Liver (tissue), 9 donors: ENCODE data around the gene PHF21B. TPM values are rescaled to one million over a fixed set of nuclear protein-coding genes. Genes with fewer than 3 reads are reported as not detected.

Experiments used
- DNase-seq: peaks from one replicate; pipeline ENCODE4 v3.0.0-alpha.2; 2017; ENCODE audit warnings: low spot score
- H3K27ac ChIP-seq, 2 donors: one replicate each; pipeline ENCODE4 v1.7.0; 2013; ENCODE audit warnings: inconsistent platforms in 2 of 2, low read length in 2 of 2, control low read depth in 1 of 2, low read depth in 1 of 2, mild to moderate bottlenecking in 1 of 2
- H3K27me3 ChIP-seq, 4 donors: one replicate each; pipeline versions ENCODE4 v1.6.1 to v1.7.0; 2013; ENCODE audit warnings: low read length in 3 of 4, inconsistent platforms in 1 of 4, mild to moderate bottlenecking in 1 of 4, moderate library complexity in 1 of 4; ENCODE audit not compliant: control insufficient read depth in 4 of 4, insufficient read depth in 4 of 4
- H3K36me3 ChIP-seq, 4 donors: one replicate each; pipeline versions ENCODE4 v1.6.1 to v1.7.0; 2013; ENCODE audit warnings: low read length in 3 of 4, mild to moderate bottlenecking in 3 of 4, low read depth in 1 of 4, moderate library complexity in 1 of 4; ENCODE audit not compliant: control insufficient read depth in 4 of 4, insufficient read depth in 3 of 4
- H3K4me1 ChIP-seq, 4 donors: one replicate each; pipeline versions ENCODE4 v1.6.1 to v1.7.0; 2013; ENCODE audit warnings: low read length in 3 of 4, mild to moderate bottlenecking in 3 of 4, moderate library complexity in 1 of 4; ENCODE audit not compliant: control insufficient read depth in 4 of 4, insufficient read depth in 4 of 4
- H3K4me3 ChIP-seq, 3 donors: one replicate each; pipeline versions ENCODE4 v1.6.1 to v1.7.0; 2013; ENCODE audit warnings: low read length in 3 of 3, control low read depth in 1 of 3, low read depth in 1 of 3, mild to moderate bottlenecking in 1 of 3
- H3K9ac ChIP-seq, 2 donors: one replicate each; pipeline ENCODE4 v1.7.0; 2013; ENCODE audit warnings: low read length in 2 of 2, mild to moderate bottlenecking in 2 of 2, moderate library complexity in 2 of 2, control low read depth in 1 of 2, low read depth in 1 of 2
- H3K9me3 ChIP-seq, 4 donors: one replicate each; pipeline versions ENCODE4 v1.6.1 to v1.7.0; 2013; ENCODE audit warnings: low read length in 3 of 4; ENCODE audit not compliant: control insufficient read depth in 4 of 4
- ATF3 ChIP-seq: IDR thresholded peaks from 2 replicates; pipeline ENCODE4 v1.6.1; 2016; ENCODE audit warnings: antibody characterized with exemption
- EGR1 ChIP-seq, 2 donors: IDR thresholded peaks; 2 replicates each; pipeline ENCODE4 v1.6.1; 2016 to 2018; ENCODE audit warnings: antibody characterized with exemption in 2 of 2, low read depth in 2 of 2
- HNF4A ChIP-seq, 2 donors: conservative IDR thresholded peaks; 2 replicates each; pipeline ENCODE4 v1.6.1; 2016; ENCODE audit warnings: antibody characterized with exemption in 2 of 2, mild to moderate bottlenecking in 2 of 2
- HNF4G ChIP-seq: IDR thresholded peaks from 2 replicates; pipeline ENCODE4 v1.6.1; 2016; ENCODE audit warnings: antibody characterized with exemption
- JUND ChIP-seq, 2 donors: IDR thresholded peaks; 2 replicates each; pipeline ENCODE4 v1.6.1; 2016; ENCODE audit warnings: antibody characterized with exemption in 2 of 2
- NR2F2 ChIP-seq: IDR thresholded peaks from 2 replicates; pipeline ENCODE4 v1.6.1; 2016; ENCODE audit warnings: antibody characterized with exemption
- RAD21 ChIP-seq, 2 donors: IDR thresholded peaks; 2 replicates each; pipeline ENCODE4 v1.6.1; 2016; ENCODE audit warnings: antibody characterized with exemption in 2 of 2, mild to moderate bottlenecking in 2 of 2
- REST ChIP-seq: IDR thresholded peaks from 2 replicates; pipeline ENCODE4 v1.6.1; 2016; ENCODE audit warnings: antibody characterized with exemption, mild to moderate bottlenecking
- RXRA ChIP-seq, 2 donors: IDR thresholded peaks; 2 replicates each; pipeline ENCODE4 v1.6.1; 2017 to 2018; ENCODE audit warnings: antibody characterized with exemption in 2 of 2, mild to moderate bottlenecking in 1 of 2
- SP1 ChIP-seq: IDR thresholded peaks from 2 replicates; pipeline ENCODE4 v1.6.1; 2018; ENCODE audit warnings: antibody characterized with exemption, mild to moderate bottlenecking
- TAF1 ChIP-seq: conservative IDR thresholded peaks from 2 replicates; pipeline ENCODE4 v1.6.1; 2016; ENCODE audit warnings: antibody characterized with exemption, mild to moderate bottlenecking
- YY1 ChIP-seq: IDR thresholded peaks from 2 replicates; pipeline ENCODE4 v1.6.1; 2016; ENCODE audit warnings: antibody characterized with exemption, mild to moderate bottlenecking
- ZBTB33 ChIP-seq: IDR thresholded peaks from 2 replicates; pipeline ENCODE4 v1.6.1; 2016; ENCODE audit warnings: antibody characterized with exemption
- WGBS: extraction: QIAGEN DNeasy Blood & Tissue Kit; methylation state at CpG from one replicate; pipeline ENCODE4 v1.1.7; 2013; 5-methylcytosine and 5-hydroxymethylcytosine counted together
- polyA plus RNA-seq, 2 donors: library from polyadenylated mRNA; stranded (reverse) in 1 of 2; unstranded in 1 of 2; fragments of 200-250 nt in 1 of 2; fragments of >200 nt in 1 of 2; fragmentation: Nextera tagmentation in 1 of 2; extraction: Ambion mirVana in 1 of 2; gene quantifications; one replicate each; pipeline versions ENCODE4 v1.2.1 to v1.2.3, GENCODE V29; 2013 to 2015
- total RNA-seq, 2 donors: library from RNA; depleted of rRNA; stranded (reverse); fragments of >200 nt; gene quantifications; one replicate each; pipeline ENCODE4 v1.2.3, GENCODE V29; 2014
- TF ChIP-seq, protein P1 (sequence below): fragments of 150-350 bp; IDR thresholded peaks from 2 replicates; pipeline ENCODE4 v1.5.1; 2017; ENCODE audit warnings: improper control_type of control experiment, low read depth, low read length; ENCODE audit not compliant: missing input control
- TF ChIP-seq, protein P2 (sequence below): IDR thresholded peaks from 2 replicates; pipeline ENCODE4 v1.6.1; 2016; ENCODE audit warnings: antibody characterized with exemption
- donor health status: healthy.
- donor health status: healthy.
- donor health status: healthy.
- donor health status: healthy.
- donor health status: healthy.

PHF21B gene
- total and polyA plus RNA-seq, 4 donors, result not detected

DNA sequence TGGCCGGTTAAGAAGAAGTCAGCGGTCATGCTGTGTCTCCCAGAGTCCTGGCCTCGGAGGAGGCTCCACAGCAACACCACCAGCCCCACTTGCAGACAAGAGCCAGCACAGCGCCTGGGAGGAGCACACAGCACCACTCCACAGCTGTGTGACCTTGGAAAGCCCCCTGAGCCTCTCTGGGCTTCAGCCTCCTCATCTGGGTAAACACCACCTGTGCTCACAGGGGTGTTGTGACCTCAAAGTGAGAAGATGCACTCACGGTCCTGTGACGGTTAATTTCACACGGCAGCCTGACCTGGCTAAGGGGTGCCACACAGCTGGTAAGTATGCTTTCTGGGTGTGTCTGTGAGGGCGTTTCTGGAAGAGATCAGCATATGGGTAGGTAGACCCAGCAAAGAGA lies 54.7 kb downstream of the PHF21B start (continued):
- no peak for TF ChIP-seq REST

DNA sequence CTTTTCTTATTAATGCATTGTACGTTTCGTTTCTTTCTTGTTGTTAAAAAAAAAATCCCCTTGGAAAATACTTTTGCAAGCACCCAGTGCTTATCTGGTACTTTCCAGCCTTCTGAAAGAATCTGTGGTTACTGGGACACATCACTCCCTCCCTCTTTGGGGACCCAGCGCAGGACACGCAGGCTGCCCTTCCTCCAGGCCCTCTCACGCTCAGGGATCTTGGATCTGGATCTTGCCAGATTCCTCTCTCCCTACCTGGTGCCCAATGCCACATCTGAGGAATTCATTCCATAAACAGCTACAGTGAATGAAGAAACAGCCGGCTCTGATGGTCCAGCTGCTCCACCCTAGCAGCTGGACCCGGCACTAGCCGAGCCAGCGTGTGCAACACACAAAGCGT lies 55.7 kb downstream of the PHF21B start:
- TF ChIP-seq NR2F2 (no peak), ATF3 (no peak), ZBTB33 (no peak), TAF1 (no peak), HNF4G (no peak), SP1 (no peak), JUND (IDR thresholded peaks at IDR 0.05) (no peak)
- TF ChIP-seq, protein P1, sequence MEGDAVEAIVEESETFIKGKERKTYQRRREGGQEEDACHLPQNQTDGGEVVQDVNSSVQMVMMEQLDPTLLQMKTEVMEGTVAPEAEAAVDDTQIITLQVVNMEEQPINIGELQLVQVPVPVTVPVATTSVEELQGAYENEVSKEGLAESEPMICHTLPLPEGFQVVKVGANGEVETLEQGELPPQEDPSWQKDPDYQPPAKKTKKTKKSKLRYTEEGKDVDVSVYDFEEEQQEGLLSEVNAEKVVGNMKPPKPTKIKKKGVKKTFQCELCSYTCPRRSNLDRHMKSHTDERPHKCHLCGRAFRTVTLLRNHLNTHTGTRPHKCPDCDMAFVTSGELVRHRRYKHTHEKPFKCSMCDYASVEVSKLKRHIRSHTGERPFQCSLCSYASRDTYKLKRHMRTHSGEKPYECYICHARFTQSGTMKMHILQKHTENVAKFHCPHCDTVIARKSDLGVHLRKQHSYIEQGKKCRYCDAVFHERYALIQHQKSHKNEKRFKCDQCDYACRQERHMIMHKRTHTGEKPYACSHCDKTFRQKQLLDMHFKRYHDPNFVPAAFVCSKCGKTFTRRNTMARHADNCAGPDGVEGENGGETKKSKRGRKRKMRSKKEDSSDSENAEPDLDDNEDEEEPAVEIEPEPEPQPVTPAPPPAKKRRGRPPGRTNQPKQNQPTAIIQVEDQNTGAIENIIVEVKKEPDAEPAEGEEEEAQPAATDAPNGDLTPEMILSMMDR, result no peak
- TF ChIP-seq, protein P2, sequence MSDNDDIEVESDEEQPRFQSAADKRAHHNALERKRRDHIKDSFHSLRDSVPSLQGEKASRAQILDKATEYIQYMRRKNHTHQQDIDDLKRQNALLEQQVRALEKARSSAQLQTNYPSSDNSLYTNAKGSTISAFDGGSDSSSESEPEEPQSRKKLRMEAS, result no peak
- 75% methylated on average over 10 of the region's 10 CpGs for WGBS
- H3K27me3 ChIP-seq, result peaks cover 0 to 3% (median 0%) of the 10 kb centered on the region in 4 donors
- peaks cover 0 to 3% (median 2%) of the 10 kb centered on the region in 4 donors for H3K9me3 ChIP-seq
- no peaks in the 10 kb centered on the region for H3K4me1 ChIP-seq
- DNase-seq, result no peak
- no peak overlapping the region for H3K27ac ChIP-seq
- no peaks in the 10 kb centered on the region for H3K36me3 ChIP-seq
- no peak overlapping the region for H3K9ac ChIP-seq
- no peak overlapping the region for H3K4me3 ChIP-seq

DNA sequence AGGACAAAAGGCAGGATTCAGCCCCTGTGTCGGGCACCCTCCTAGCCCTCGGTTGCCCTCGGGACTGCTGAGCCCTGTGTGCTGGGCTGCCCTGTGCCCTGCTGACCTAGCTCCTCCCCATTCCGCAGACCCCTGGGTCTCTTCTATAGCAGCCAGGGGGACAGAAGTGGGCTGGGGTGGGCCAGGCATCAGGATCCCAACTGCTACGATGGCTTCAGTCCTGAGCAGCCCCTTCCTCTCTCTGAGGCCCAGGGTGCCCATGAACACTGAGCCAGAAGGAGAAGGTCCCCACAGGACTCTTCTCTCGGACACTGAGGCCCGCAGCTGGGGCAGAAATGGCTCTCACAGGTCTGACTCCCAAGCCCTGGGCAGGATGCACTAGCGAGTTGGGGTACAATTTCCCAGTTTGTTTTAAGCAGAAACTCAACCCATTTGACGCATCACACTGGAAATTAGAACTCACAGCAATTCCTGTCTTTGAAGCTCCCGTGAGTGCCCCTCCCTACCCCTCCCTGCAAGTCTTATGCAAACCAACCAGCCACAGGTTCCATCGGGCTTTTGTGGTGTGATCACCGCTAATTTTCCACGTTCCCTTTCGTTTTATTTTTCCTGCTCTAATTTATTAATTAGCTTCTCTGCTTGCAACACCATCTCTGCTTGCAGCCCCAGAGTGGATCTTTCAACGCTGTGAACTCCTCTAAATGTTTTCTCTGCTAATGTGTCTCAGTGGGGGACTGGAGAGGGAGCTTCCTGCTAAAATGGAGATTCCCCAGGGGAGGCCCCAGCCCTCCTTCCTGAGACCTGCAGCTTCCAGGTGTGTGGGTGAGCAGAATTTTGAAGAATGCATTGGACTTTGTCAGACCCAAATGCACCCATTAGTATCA lies 56.7 kb downstream of the PHF21B start:
- H3K4me3 ChIP-seq, result no peak overlapping the region
- H3K9me3 ChIP-seq, result peaks cover 0 to 3% (median 2%) of the 10 kb centered on the region in 4 donors
- TF ChIP-seq, protein P1, result no peak
- TF ChIP-seq YY1 (no peak), HNF4G (no peak), SP1 (no peak), EGR1 (IDR thresholded peaks at IDR 0.05; ENCODE audit: low read depth in 2 of 2) (no peak), ATF3 (no peak), NR2F2 (no peak), RAD21 (IDR thresholded peaks at IDR 0.05) (no peak), HNF4A (conservative IDR thresholded peaks at IDR 0.05) (no peak), RXRA (IDR thresholded peaks at IDR 0.05) (no peak)
- TF ChIP-seq, protein P2, result no peak
- no peak for DNase-seq
- H3K9ac ChIP-seq, result no peak overlapping the region
- WGBS, result 46% methylated on average over 15 of the region's 15 CpGs
- no peaks in the 10 kb centered on the region for H3K4me1 ChIP-seq
- H3K27me3 ChIP-seq, result peaks cover 0 to 3% (median 0%) of the 10 kb centered on the region in 4 donors
- H3K27ac ChIP-seq, result no peak overlapping the region
- no peaks in the 10 kb centered on the region for H3K36me3 ChIP-seq
